CD4-positive, alpha-beta T cell treated with Interleukin-6 for 4 hours (primary cell): ENCODE results near the gene STOML2.

Experiments
- DNase-seq: peaks from one replicate; pipeline ENCODE4 v3.0.0-alpha.2; 2020; ENCODE audit warnings: mixed read lengths

The STOML2 gene

GRCh38 chr9:35107297-35108290 is 4.7 kb upstream of the STOML2 start:
- DNase-seq, result no peak

- DNase-seq, result no peak
Observed at GRCh38 chr9:35106343-35106730, 3.4 kb upstream of the STOML2 start.

GRCh38 chr9:35105571-35106342 is 2.8 kb upstream of the STOML2 start:
- no peak for DNase-seq

GRCh38 chr9:35105126-35105525 is 2.2 kb upstream of the STOML2 start:
- DNase-seq, result no peak

- no peak for DNase-seq
Observed at GRCh38 chr9:35104586-35104985, 1.7 kb upstream of the STOML2 start.

GRCh38 chr9:35103660-35104191 is 795 bp upstream of the STOML2 start:
- DNase-seq, result no peak

GRCh38 chr9:35102465-35102768 is 514 bp downstream of the STOML2 start:
- no peak for DNase-seq

GRCh38 chr9:35097573-35097972 is 5.4 kb downstream of the STOML2 start:
- DNase-seq, result no peak

GRCh38 chr9:35096035-35096849 is 6.7 kb downstream of the STOML2 start, which contains the start of gene PIGO:
TSS of gene PIGO (minus strand) at chr9:35096591. CDS start at chr9:35095565, 1,026 bp downstream.
- peak; percentile 94 for DNase-seq

- no peak for DNase-seq
Observed at GRCh38 chr9:35091536-35091935, 11.4 kb downstream of the STOML2 start.

GRCh38 chr9:35089434-35089833 is 13.5 kb downstream of the STOML2 start:
- no peak for DNase-seq

- DNase-seq, result no peak
Observed at GRCh38 chr9:35085078-35085477, 17.9 kb downstream of the STOML2 start.

- peak; percentile 86 for DNase-seq
Observed at GRCh38 chr9:35079426-35080341, 23.2 kb downstream of the STOML2 start, which contains the start of gene FANCG. TSS of gene FANCG (minus strand) at chr9:35079942. CDS start at chr9:35079524, 418 bp downstream.

GRCh38 chr9:35079041-35079425 is 23.9 kb downstream of the STOML2 start:
- no peak for DNase-seq

- no peak for DNase-seq
Observed at GRCh38 chr9:35078066-35078465, 24.9 kb downstream of the STOML2 start.

GRCh38 chr9:35076848-35077247 is 26.1 kb downstream of the STOML2 start:
- DNase-seq, result no peak

- no peak for DNase-seq
Observed at GRCh38 chr9:35075358-35075757, 27.6 kb downstream of the STOML2 start.

- DNase-seq, result no peak
Observed at GRCh38 chr9:35074791-35075190, 28.1 kb downstream of the STOML2 start.

- DNase-seq, result no peak
Observed at GRCh38 chr9:35074141-35074540, 28.8 kb downstream of the STOML2 start.

GRCh38 chr9:35073279-35073612 is 29.7 kb downstream of the STOML2 start:
- no peak for DNase-seq

GRCh38 chr9:35072461-35073278 is 30.3 kb downstream of the STOML2 start, which contains the start of gene VCP:
TSS of gene VCP (minus strand) at chr9:35072625. CDS start at chr9:35072353, 272 bp downstream.
- peak; percentile 97 for DNase-seq
